Activated naive CD8-positive, alpha-beta T cell treated with anti-CD3 and anti-CD28 coated beads, Interleukin-2, amount 50 U/mL, for 24 hours (primary cell): ENCODE measurements around the gene CSPG4.
"Not testable (repeated sequence)": the region's sequence is repeated elsewhere in the genome, so short reads cannot be mapped to it uniquely, and the experiment has no call there.

Experiments used
- ATAC-seq: fragments of 150-1000 bp; cut with Tn5 transposase; one replicate; pipeline ENCODE4 v1.10.0; 2021
- DNase-seq: peaks from one replicate; pipeline ENCODE4 v3.0.0; 2021
- H3K27ac Mint-ChIP-seq: one replicate; pipeline ENCODE4 v1.8.0; 2021; ENCODE audit warnings: mild to moderate bottlenecking, mixed read lengths
- H3K27me3 Mint-ChIP-seq: one replicate; pipeline ENCODE4 v1.8.0; 2021; ENCODE audit warnings: mixed read lengths
- H3K36me3 Mint-ChIP-seq: one replicate; pipeline ENCODE4 v1.8.0; 2021; ENCODE audit warnings: low read depth, mixed read lengths
- H3K4me1 Mint-ChIP-seq: one replicate; pipeline ENCODE4 v1.8.0; 2021; ENCODE audit warnings: mixed read lengths
- H3K4me3 Mint-ChIP-seq: one replicate; pipeline ENCODE4 v1.8.0; 2021; ENCODE audit warnings: mild to moderate bottlenecking, moderate library complexity, mixed read lengths
- H3K9me3 Mint-ChIP-seq: one replicate; pipeline ENCODE4 v1.8.0; 2021; ENCODE audit warnings: mixed read lengths

The CSPG4 gene

DNA sequence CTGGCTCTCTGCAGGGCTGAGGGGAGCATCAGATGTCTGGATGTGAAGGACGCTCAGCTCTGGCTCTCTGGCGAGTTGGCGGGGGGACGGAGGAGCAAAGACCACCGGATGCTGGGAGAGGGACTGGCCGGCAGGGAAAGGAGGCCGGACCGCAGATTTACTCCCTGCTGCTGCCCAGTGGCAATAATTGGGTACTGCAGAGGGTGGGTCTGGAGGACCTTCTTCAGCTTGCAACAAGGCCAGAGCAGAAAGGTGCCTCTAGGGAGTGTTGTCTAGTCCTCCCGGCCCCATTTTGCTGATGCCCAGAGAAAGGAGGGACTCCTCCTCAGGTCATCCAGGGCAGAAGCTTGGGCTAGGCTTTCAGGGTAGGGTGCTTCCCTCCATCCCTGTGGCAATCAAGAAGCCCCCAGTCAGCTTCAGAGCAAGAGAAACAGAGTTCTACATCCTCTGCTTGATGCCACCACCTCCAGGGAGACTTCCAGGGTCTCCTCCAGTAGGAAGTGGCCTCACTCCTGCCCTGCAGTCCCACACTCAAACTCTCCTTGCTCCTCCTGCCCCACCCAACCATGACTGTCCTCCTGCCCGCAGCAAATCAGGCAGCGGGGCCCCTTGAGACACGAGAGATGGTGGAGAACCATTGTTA, 20.3 kb upstream of the CSPG4 start:
- H3K9me3 Mint-ChIP-seq = no peaks in the 10 kb centered on the region
- DNase-seq (peak; percentile 68), ATAC-seq (peak; percentile 51)
- H3K4me3 Mint-ChIP-seq = no peak overlapping the region
- no peaks in the 10 kb centered on the region for H3K36me3 Mint-ChIP-seq
- peaks cover 18% of the 10 kb centered on the region for H3K27me3 Mint-ChIP-seq
- H3K27ac Mint-ChIP-seq = no peak overlapping the region
- H3K4me1 Mint-ChIP-seq = peaks cover 13% of the 10 kb centered on the region

GRCh38 chr15:75732177-75732808, 19.6 kb upstream of the CSPG4 start:
- no peak overlapping the region for H3K4me3 Mint-ChIP-seq
- DNase-seq = no peak
- H3K4me1 Mint-ChIP-seq = peaks cover 10% of the 10 kb centered on the region
- H3K27me3 Mint-ChIP-seq = peaks cover 16% of the 10 kb centered on the region
- ATAC-seq = no peak
- no peak overlapping the region for H3K27ac Mint-ChIP-seq
- no peaks in the 10 kb centered on the region for H3K9me3 Mint-ChIP-seq
- H3K36me3 Mint-ChIP-seq = no peaks in the 10 kb centered on the region

DNA sequence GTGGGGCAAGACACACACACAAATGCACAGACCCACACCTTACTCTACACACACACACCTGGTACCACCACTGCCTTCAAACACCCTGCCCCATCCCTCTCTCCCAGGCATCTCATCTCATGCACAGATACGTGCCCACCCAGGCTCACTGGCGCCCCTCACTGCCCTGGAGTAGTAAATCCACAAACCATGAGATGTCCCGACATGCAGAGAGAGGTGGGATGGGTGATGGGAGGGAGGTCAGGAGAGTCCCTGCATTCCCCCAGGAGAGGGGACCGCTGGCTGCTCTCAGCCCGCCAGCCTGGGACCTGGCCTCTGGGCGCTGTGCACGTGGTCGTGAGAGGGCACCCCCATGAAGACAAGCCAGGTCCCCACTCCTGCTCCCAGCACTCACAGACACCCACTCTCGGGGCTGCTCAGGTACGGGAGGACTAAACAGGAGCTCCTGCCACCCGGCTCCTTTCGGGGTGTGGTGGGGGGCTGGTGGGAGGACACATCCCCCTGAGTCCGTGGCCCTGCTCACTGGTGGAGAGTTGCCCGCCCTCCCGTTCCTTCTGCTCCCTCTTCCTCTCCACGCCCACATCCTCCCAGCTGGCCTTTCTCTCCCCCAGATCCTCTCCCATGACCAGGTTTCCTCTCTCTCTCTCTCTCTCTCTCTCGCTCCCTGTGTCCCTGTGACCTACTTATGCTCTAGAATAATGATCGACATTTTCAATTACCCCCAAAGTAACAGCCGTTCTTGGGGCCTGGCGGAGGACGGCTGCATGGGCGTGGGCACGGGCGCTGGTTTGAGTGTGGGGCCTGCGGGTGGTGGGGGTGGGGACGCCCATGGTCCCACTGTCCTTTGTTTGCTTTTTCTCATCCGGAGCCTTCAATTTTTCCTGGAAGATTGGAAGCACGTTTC, 18.9 kb upstream of the CSPG4 start:
- Mint-ChIP-seq H3K36me3 (no peaks in the 10 kb centered on the region), H3K27me3 (peaks cover 13% of the 10 kb centered on the region), H3K27ac (no peak overlapping the region), H3K4me3 (no peak overlapping the region), H3K9me3 (no peaks in the 10 kb centered on the region), H3K4me1 (peaks cover 10% of the 10 kb centered on the region)
- DNase-seq (no peak), ATAC-seq (no peak)

GRCh38 chr15:75730376-75731247, 18.0 kb upstream of the CSPG4 start:
- DNase-seq, H3K27ac Mint-ChIP-seq, H3K9me3 Mint-ChIP-seq, H3K4me3 Mint-ChIP-seq, H3K4me1 Mint-ChIP-seq, ATAC-seq, H3K36me3 Mint-ChIP-seq: not testable (repeated sequence)
- peaks cover 13% of the 10 kb centered on the region for H3K27me3 Mint-ChIP-seq

DNA sequence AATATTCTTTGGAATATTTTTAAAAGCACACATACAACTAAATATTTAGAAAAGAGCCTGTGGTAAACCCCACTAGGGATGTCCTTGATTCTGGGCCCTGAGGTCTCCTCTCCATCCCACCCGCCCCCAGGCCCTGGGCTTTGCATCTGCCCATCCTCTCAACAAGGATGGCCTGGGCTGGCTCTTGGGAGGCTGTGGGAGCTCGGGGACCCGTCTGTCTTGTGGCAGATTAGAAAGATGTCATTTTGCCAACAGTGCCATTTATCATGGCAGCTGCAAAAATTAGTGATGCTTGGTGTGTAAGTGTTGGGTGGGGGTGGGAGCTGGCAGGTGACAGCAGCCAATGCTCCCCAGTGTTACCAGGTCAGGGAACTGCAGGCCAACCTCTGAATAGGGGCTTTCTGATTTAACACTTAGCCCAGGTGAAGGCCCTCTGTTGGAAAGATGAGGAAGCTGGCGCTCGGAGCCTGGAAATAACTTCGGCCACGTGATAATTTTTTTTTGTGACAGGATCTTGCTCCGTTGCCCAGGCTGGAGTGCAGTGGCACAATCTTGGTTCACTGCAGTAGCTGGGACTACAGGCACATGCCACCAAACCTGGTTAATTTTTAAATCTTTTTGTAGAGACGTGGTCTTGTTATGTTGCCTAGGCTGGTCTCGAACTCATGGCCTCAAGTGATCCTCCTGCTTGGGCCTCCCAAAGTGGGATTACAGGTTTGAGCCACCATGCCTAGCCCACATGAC, 16.9 kb upstream of the CSPG4 start:
- ATAC-seq = no peak
- DNase-seq = no peak
- H3K27ac Mint-ChIP-seq = no peak overlapping the region
- H3K27me3 Mint-ChIP-seq = peaks cover 13% of the 10 kb centered on the region
- H3K9me3 Mint-ChIP-seq = no peaks in the 10 kb centered on the region
- H3K4me3 Mint-ChIP-seq = no peak overlapping the region
- H3K36me3 Mint-ChIP-seq = no peaks in the 10 kb centered on the region
- peaks cover 10% of the 10 kb centered on the region for H3K4me1 Mint-ChIP-seq

- H3K27ac Mint-ChIP-seq = no peak overlapping the region
- peaks cover 15% of the 10 kb centered on the region for H3K27me3 Mint-ChIP-seq
- H3K4me1 Mint-ChIP-seq = peaks cover 14% of the 10 kb centered on the region
- no peaks in the 10 kb centered on the region for H3K9me3 Mint-ChIP-seq
- peak; percentile 60 for ATAC-seq
- no peak overlapping the region for H3K4me3 Mint-ChIP-seq
- H3K36me3 Mint-ChIP-seq = no peaks in the 10 kb centered on the region
- peak; percentile 77 for DNase-seq
Observed at GRCh38 chr15:75727851-75728715, 15.4 kb upstream of the CSPG4 start.

- peaks cover 14% of the 10 kb centered on the region for H3K27me3 Mint-ChIP-seq
- no peaks in the 10 kb centered on the region for H3K36me3 Mint-ChIP-seq
- no peak for ATAC-seq
- DNase-seq = no peak
- H3K4me3 Mint-ChIP-seq = no peak overlapping the region
- no peak overlapping the region for H3K27ac Mint-ChIP-seq
- no peaks in the 10 kb centered on the region for H3K9me3 Mint-ChIP-seq
- peaks cover 9% of the 10 kb centered on the region for H3K4me1 Mint-ChIP-seq
Observed at GRCh38 chr15:75727031-75727531, 14.4 kb upstream of the CSPG4 start.

- no peaks in the 10 kb centered on the region for H3K9me3 Mint-ChIP-seq
- H3K27me3 Mint-ChIP-seq = peaks cover 17% of the 10 kb centered on the region
Observed at GRCh38 chr15:75725719-75726607, 13.3 kb upstream of the CSPG4 start.

GRCh38 chr15:75725006-75725718, 12.5 kb upstream of the CSPG4 start:
- H3K9me3 Mint-ChIP-seq = no peaks in the 10 kb centered on the region
- peaks cover 20% of the 10 kb centered on the region for H3K27me3 Mint-ChIP-seq
- DNase-seq (no peak), ATAC-seq (no peak)
- no peak overlapping the region for H3K27ac Mint-ChIP-seq
- no peaks in the 10 kb centered on the region for H3K36me3 Mint-ChIP-seq
- H3K4me3 Mint-ChIP-seq = no peak overlapping the region
- peaks cover 15% of the 10 kb centered on the region for H3K4me1 Mint-ChIP-seq

More at GRCh38 chr15:75725719-75726607, 13.3 kb upstream of the CSPG4 start:
- H3K27ac Mint-ChIP-seq = no peak overlapping the region
- peaks cover 12% of the 10 kb centered on the region for H3K4me1 Mint-ChIP-seq
- no peak overlapping the region for H3K4me3 Mint-ChIP-seq
- H3K36me3 Mint-ChIP-seq = no peaks in the 10 kb centered on the region
- DNase-seq (no peak), ATAC-seq (no peak)

- H3K27me3 Mint-ChIP-seq = peaks cover 21% of the 10 kb centered on the region
- peak; percentile 48 for ATAC-seq
Observed at GRCh38 chr15:75723847-75724660, 11.4 kb upstream of the CSPG4 start.

More at GRCh38 chr15:75723847-75724660, 11.4 kb upstream of the CSPG4 start:
- peak; percentile 53 for DNase-seq
- Mint-ChIP-seq H3K9me3 (no peaks in the 10 kb centered on the region), H3K4me3 (no peak overlapping the region), H3K36me3 (no peaks in the 10 kb centered on the region), H3K27ac (no peak overlapping the region), H3K4me1 (peaks cover 15% of the 10 kb centered on the region)
